Measurements from ENCODE around the gene CCDC51.
"Not testable (repeated sequence)": the region's sequence is repeated elsewhere in the genome, so short reads cannot be mapped to it uniquely, and the experiment has no call there.

CCDC51 gene

GRCh38 chr3:48439820-48440589, at the start of gene CCDC51, which contains the start of gene TMA7:
Gene CCDC51, minus strand, starts transcription at chr3:48440119. Its CDS starts 4,991 bp downstream, at chr3:48435128.
Gene TMA7, plus strand, starts transcription at chr3:48440257. Its CDS starts 40 bp downstream, at chr3:48440297.
- DNase-seq (ENCODE audit: low read depth), result peak; percentile 98

GRCh38 chr3:48486952-48487351, 47.0 kb upstream of the CCDC51 start:
- no peak for DNase-seq (ENCODE audit: low read depth)

GRCh38 chr3:48482822-48483221, 42.9 kb upstream of the CCDC51 start:
- not testable (repeated sequence) for DNase-seq (ENCODE audit: low read depth)

- DNase-seq (ENCODE audit: low read depth), result not testable (repeated sequence)
Measured at GRCh38 chr3:48480891-48481290, 41.0 kb upstream of the CCDC51 start.

GRCh38 chr3:48478626-48479555, 39.0 kb upstream of the CCDC51 start:
- peak; percentile 33 for DNase-seq (ENCODE audit: low read depth)

GRCh38 chr3:48477959-48478520, 38.1 kb upstream of the CCDC51 start:
- no peak for DNase-seq (ENCODE audit: low read depth)

GRCh38 chr3:48476426-48477053, 36.6 kb upstream of the CCDC51 start:
- DNase-seq (ENCODE audit: low read depth), result no peak

GRCh38 chr3:48475188-48475587, 35.3 kb upstream of the CCDC51 start:
- DNase-seq (ENCODE audit: low read depth), result no peak

GRCh38 chr3:48474619-48475018, 34.7 kb upstream of the CCDC51 start:
- DNase-seq (ENCODE audit: low read depth), result no peak

GRCh38 chr3:48474031-48474430, 34.1 kb upstream of the CCDC51 start:
- not testable (repeated sequence) for DNase-seq (ENCODE audit: low read depth)

GRCh38 chr3:48473617-48473952, 33.7 kb upstream of the CCDC51 start:
- DNase-seq (ENCODE audit: low read depth), result no peak

GRCh38 chr3:48472923-48473616, 33.2 kb upstream of the CCDC51 start:
- peak; percentile 90 for DNase-seq (ENCODE audit: low read depth)

- no peak for DNase-seq (ENCODE audit: low read depth)
Measured at GRCh38 chr3:48472673-48472922, 32.7 kb upstream of the CCDC51 start.

GRCh38 chr3:48470286-48470685, 30.4 kb upstream of the CCDC51 start:
- no peak for DNase-seq (ENCODE audit: low read depth)

- no peak for DNase-seq (ENCODE audit: low read depth)
Measured at GRCh38 chr3:48469046-48469915, 29.4 kb upstream of the CCDC51 start.

GRCh38 chr3:48468329-48468731, 28.4 kb upstream of the CCDC51 start:
- DNase-seq (ENCODE audit: low read depth), result no peak

GRCh38 chr3:48467473-48468267, 27.8 kb upstream of the CCDC51 start:
- no peak for DNase-seq (ENCODE audit: low read depth)

- DNase-seq (ENCODE audit: low read depth), result no peak
Measured at GRCh38 chr3:48467110-48467454, 27.2 kb upstream of the CCDC51 start.

- no peak for DNase-seq (ENCODE audit: low read depth)
Measured at GRCh38 chr3:48466386-48467109, 26.6 kb upstream of the CCDC51 start.
